ENCODE measurements around the gene SIAH2.

GRCh38 chr3:150703299-150703755 lies 59.6 kb downstream of the SIAH2 start:
- TF ChIP-seq FOXP2 (optimal IDR thresholded peaks at IDR 0.05; ENCODE audit: control extremely low read depth, extremely low read length, insufficient read depth) (no peak), EZH2 (IDR thresholded peaks at IDR 0.05) (no peak)

Measured in SK-N-MC (cell line).